ENCODE data around the gene OGFOD3.
A peak's percentile ranks its signal among the peaks of the same experiment; 100 is the strongest.
"Not testable (repeated sequence)": the region's sequence is repeated elsewhere in the genome, so short reads cannot be mapped to it uniquely, and the experiment has no call there.

OGFOD3 gene

DNA sequence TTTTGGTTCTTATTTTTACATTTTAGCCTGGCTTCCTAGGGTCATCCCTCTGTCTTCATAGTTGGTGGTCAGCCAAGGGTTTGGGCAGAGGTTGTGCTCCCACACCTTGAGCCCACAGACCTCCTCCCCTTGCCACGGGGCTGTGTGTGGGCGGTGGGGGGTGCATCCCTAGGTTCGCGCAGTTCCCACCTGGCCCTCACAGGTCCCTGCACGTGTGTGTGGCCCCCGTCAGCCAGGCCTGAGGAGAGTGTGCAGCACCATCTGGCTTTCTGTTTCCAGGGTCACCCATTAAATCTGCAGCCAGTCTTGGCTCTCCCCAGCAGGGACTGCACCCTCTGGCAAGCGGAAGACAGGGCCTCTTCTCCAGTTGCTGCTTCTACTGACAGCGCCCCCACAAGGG lies 13.6 kb upstream of the OGFOD3 start:
- no peak for DNase-seq

DNA sequence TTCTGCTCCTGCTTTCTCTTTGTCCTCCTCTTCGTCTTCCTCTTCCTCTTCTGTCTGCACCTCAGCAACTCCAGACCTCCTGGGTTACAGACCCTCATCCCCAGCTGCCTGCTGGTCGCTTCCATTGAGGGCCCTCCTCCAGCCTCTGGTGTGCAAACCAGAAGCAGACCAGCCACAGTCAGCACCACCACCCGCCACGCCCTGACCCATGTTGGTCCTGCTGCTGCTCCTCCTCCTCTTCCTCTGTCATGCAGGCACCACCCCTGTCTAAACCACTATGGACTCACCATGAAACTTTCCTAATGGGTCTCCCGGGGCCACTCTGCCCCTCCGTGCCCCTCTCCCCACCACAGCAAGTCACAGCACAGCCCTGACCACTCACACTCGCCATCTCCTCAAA lies 11.4 kb upstream of the OGFOD3 start:
- DNase-seq, result no peak

DNA sequence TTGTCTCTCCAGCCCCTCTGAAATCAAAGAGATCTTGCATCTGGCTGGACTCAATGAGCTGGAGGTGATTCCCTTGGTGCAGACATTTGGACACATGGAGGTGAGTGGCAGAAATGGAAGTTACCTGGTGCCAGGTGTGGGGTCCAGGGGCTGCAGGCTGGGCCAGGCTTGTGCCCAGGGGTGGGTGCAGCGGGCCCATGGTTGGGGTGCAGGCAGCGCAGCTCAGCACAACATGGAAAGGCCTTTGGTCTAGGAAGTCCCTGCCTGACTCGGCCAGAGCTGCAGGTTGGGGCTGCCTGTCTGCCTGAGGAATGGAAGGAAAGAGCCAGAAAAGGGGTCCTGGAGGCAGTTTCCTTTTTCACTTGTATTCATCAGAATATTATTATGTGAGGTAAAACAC lies 10.2 kb upstream of the OGFOD3 start:
- DNase-seq, result no peak

DNA sequence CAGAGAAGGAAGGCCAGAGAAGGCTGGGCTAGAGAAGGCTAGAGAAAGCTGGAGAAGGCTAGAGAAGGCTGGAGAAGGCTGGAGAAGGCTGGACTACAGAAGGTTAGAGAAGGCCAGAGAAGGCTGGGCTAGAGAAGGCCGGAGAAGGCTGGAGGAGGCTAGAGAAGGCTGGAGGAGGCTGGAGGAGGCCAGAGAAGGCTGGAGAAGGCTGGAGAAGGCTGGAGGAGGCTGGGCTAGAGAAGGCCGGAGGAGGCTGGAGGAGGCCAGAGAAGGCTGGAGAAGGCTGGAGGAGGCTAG lies 6.4 kb upstream of the OGFOD3 start:
- DNase-seq, result no peak

DNA sequence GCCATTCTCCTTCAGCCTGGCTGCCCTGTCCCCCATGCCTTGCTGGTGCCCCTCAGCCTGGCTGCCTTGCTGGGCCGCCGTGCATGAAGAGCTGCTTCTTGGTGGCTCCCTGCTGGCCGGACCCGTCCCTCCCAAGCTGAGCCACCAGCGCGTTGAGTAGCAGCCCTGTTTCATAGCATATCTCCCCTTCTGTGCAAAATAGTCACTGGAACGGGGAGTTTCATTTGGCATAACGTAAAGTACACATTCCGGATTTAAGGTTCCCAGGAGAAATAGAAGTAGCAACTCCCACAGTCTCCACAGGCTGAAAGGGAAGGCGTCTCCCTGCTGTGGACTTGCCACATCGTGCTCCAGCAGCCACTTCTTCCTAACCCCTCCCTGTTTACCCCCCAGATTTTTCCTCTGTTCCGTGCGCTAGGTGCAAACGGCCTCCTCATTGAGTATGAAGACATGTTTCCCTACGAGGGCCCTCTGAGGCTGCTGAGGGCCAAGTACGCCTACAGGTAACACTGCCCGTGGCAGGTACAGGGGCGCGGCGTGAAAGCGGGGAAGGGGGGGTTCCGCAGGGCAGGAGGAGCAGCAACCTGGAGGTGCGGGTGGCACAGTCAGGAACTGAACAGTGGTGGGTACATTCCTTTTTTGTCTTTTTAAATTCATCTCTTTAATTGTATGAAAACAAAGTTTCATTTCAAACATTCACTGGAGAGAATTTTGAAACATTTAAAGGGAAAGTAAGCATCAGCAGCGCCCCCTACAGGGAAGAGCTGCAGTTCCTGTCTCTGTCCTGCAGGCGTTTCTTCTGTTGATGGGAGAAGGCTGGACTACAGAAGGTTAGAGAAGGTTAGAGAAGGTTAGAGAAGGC lies 5.8 kb upstream of the OGFOD3 start:
- DNase-seq, result peak; percentile 64

DNA sequence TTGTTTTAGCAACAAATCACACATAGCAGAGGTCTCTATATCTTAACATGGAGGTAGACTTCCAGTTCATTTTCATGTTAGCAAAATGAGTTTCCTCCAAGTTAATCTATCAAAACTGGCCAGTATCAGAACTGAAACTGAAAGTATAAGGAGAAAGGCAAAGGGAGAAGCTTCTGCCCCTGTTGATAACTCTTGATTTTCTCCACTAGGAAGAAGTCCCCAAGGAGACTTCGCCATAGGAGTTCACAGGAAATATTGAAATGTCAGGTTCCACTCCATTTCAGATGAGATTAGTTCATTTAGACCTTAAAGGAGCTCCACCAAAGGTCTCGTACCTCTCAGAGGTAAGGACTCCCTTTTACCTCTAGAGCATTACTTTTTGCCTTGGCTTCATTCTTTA lies 1.2 kb upstream of the OGFOD3 start:
- DNase-seq, result peak; percentile 37

DNA sequence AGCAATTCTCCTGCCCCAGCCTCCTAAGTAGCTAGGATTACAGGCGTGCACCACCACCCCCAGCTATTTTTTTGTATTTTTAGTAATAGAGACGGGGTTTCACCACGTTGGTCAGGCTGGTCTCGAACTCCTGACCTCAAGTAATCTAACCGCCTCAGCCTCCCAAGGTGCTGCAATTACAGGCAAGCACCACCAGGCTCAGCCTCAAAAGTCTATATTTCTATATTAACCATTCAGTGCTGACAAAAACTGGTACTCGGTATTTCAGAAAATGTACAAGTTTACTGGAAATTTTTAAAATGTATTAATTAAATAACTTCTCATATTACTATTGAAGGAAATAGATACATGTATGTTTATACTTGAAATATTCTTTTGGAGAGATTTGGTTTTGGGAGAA lies 1.6 kb downstream of the OGFOD3 start:
- DNase-seq, result peak; percentile 18

DNA sequence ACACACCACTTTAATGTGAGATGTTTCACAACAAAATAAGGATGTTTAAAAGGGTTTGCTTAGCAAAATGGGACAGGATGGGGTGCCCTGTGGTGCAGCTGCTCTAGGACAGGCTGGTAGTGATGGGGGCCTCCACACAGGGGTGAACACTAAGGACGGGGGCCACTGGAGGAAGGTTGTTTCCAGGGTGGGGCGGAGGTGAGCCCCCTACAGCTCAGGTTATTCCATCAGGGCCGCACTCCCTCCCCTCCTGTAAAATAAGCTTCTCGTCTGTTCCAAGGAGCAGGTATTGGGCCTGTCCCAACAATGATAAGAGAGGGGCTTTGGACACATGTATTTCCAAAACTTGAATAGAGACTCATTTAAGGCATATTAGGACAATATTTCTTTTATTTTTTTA lies 2.1 kb downstream of the OGFOD3 start:
- no peak for DNase-seq

DNA sequence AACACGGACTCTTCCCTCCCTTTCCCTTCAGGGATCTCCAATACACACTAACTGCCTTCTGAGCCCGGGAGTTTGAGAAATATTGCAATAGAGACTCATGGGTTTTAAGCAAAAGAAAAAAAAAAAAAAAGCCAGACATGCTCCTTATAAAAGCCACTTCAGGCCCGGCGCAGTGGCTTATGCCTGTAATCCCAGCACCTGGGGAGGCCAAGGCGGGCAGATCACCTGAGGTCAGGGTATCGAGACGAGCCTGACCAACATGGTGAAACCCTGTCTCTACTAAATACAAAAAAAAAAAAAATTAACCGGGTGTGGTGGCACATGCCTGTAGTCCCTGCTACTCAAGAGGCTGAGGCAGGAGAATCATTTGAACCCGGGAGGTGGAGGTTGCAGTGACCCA lies 2.6 kb downstream of the OGFOD3 start:
- no peak for DNase-seq

DNA sequence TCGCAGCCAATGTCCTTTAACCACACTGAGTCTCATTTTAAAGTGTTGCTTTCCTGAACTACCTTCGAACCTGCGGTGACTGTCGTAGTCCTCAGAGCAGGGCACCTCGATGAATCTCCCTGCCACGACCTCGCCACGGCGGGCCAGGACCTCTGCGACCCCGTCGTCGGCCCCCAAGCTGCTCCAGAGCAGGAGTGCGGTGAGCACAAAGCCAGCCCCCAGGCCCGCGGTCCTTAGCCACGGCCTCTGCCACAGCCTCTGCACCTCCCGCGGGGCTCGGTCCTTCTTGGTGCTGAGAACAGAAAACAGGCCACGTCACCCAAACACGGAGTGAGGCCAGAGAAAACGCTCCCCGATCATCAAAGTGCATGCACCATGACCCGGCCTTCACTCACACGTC lies 3.0 kb downstream of the OGFOD3 start:
- DNase-seq, result no peak

DNA sequence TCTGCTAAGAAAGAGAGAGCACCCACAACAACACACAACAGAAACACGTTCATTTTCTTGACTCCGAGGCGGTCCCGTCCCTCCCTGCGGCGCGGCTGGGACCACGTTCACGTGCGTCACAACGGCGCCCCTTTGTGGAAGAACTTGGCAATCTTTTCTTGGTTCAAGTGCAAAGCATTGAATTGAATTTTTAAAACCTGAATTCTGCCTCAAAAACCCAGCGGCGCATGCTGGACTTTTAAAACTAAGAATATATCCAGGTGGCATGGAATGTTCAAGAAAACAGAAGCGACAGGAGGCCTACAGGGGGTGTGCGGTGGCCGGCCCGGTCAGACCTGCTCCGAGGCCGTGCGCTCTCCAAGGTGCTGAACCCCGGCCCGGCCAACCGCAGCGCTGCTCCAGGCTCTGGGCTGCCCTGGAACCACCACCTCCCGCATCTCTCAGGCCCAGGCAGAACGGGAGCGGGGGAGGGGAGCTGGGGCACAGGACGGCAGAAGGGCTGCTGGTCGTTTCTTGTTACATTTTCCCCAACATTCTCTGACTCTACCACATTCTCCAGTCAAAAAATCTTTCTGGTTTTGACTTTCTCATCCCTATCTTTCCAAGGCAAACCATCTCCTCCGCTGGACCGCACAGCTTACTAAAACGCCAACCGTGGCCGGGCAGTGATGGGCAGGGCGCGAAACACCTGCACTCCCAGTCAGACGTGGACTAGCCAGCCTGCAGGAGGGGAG lies 3.7 kb downstream of the OGFOD3 start:
- DNase-seq, result peak; percentile 78

DNA sequence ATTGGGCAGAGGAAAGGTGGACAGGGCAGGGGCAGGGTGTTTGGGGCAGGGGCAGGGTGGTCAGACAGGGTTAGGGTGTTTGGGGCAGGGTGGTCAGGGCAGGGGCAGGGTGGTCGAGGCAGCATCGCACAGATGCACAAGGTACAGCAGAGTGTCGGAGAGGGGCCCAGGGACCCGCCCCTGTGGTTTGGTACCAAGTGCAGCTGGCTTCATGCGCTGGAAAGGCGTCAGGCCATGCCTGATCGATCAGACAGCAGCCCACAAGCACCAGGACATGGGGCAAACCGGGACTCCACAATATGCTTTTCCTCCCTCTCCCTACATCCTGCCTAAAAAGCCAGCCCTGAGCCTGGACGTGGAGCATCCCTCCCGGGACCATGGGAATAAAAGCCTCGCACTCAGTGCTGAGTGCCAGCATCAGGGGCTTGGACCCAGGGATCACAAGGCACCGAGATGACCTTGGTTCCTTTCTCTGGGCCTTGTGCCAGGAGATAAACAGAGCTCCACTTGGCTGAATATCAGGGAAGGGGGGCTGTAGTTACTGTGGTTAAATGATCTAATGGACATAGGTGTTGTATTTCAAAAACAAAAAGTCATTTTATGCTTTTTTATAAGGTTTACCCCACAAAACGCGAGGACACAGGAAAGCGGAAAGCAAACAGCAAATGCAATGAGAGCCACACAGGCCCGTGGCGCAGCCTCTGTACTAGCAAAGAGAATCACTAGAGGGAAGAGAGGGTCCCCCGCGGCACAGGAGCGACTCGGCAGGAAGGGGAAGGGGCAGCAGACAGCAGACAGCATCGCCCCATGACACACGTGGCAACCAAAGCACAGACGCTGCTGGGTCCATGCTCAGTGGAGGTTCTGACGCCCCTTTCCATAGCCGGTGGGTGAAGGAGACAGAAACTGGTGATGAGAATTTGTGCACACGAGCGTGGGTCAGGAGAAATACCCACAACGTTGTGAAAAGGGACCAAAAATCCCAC lies 5.6 kb downstream of the OGFOD3 start:
- DNase-seq, result no peak

DNA sequence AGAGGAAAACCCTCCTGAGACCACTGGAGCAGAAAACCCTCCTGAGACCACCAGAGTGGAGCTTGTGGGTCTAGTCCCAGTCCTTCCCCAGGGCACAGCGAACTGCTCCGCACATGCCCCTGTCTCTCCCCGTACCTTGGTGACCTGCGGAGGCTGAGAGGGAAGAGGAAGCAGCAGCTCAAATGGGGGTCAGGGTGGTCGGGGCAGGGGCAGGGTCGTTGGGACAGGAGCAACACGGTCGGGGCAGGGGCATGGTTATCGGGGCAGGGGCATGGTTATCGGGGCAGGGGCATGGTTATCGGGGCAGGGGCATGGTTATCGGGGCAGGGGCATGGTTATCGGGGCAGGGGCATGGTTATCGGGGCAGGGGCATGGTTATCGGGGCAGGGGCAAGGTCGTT lies 6.3 kb downstream of the OGFOD3 start:
- DNase-seq, result not testable (repeated sequence)

DNA sequence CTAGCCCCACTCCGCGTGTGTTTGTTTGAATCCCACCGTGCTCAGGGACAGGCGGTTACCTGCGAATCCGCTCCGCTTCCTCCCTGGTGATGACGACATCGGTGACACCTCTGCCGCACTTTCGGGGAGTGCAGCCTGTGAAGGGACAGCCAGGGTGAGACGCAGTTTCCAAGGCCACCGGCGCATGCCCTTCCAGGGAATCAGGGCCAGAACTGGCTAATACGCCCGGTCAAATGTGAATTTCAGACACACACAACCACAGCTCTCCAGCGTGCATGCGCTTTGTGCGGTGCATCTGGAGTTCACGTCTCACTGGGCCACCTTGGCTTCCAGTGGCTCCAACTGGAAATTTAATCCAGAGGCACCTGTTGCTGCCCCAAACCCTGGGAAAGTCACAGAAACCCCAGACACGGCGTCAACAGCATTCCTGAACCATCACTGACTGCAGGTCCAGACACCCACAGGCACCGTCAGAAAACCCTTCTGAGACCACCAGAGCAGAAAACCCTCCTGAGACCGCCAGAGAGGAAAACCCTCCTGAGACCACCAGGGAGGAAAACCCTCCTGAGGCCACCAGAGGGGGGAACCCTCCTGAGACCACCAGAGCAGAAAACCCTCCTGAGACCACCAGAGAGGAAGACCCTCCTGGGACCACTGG lies 6.9 kb downstream of the OGFOD3 start:
- DNase-seq, result no peak

DNA sequence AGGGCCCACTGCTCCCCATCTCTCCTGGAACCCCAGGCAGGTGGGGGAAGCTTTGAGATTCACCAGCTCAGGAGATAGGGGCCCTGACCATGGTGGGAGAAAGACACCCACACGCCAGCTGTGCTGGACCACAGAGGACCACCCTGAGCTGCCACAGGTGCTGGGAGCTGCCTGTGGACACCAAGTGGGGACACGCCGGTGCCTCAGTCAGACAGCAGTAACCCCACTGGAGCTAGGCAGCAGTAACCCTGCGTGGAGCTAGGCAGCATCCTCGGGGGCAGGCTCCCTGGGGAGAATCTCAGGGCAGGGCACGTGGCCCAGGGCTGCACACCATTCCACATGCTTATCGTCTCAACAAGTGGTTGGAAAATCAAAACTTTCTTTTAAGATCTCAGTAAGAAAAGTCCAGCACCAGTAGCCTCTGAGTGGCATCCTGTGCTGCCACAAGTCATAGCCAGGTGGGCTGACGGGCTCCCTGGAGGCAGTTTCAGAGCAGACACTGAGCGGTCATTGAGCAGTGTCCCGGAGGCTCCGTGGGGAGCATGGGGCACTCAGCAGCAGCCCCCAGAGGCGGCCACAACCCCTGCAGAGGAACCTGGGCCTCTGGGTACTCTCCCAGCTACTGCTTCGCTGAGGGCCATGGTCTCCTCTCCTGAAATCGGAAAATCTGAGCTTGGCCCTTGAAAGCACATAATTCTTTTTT lies 8.2 kb downstream of the OGFOD3 start:
- DNase-seq, result no peak

DNA sequence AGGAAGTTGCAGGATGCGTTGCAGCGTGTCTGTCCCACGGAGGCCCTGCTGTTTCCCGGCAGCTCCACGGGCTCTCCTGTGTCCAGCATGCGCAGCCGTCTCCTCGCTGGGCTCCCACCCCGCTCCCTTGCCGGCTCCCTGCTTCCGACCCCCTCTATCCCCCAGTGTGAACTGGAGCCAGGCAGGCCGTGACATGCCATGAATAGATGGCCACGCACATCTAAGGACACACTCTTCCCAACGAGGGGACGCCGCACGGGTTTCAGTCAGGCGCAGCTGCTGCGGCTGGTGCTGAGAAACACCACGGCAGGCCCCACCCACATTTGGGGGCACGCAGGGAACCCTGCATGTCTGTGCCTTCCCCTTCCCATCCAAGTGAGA lies 9.5 kb downstream of the OGFOD3 start:
- no peak for DNase-seq

DNA sequence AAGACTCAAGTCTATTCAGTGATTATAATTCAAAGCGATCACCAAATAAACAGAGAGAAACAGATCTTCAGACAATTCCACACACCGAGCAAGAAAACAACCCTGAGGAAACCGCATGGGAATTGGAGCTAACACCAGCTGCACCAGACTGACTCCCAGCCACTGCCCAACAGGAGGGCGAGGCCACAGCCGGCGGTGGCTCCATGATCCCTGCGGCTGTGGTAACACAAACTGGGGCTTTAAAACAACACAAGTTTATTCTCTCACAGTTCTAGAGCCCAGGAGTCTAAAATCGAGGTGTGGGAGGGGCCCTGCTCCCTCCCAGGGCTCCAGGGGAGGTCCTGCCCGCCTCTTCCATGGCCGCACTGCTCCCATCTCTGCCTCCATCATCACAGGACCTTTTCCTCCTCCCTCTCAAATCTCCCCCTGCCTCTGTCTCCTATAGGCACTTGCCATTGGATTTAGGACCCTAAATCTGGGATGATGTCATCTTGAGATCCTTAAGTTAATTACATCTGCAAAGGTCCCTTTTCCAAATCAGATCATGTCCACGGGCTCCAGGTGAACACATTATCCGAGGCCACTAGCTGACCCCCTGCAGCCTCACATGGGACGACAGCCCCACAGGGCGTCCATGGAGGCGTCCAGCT lies 10.0 kb downstream of the OGFOD3 start:
- DNase-seq, result no peak

DNA sequence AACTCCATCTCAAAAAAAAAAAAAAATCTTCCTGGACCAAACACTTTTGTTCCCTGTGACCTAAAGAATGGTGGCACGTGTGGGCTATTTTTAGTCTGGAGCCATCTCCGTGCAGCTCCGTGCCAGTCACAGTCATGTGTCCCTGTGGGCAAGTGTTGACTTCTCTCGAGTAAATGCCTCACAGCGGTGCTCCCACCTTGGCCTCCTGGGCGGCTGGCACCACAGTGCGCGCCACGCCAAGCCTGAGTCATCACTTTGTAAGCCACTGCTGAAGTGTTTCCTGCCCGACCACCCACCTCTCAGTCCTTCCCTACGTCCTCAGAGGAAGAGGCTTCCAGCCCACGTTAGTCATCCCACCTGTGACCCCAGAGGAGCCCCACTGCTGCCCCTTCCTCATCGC lies 11.1 kb downstream of the OGFOD3 start:
- no peak for DNase-seq

DNA sequence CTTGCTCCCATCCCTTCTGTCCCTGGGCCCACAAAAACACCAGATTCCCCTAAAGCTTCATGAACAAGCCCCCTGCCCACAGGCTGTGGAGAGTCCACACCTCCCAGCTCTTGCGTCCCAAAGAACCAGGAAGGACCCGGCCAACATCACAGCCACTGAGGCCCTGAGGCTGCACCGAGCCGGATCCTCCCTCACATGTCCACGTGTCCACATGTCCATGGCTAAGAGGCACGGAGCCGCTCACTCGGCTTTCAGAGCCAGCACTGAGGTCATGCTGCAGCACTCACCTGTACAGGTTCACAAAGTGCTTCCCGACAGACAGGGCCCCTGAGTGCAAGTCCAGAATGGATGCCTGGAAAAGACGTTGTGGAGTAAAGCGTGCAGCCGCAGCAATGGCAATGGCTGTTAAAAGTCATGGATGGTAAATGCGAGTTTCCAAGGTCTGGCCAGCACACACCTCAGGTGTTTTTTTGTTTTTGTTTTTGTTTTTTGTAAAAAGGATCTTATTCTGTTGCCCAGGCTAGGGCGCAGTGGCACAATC lies 12.2 kb downstream of the OGFOD3 start:
- DNase-seq, result no peak

DNA sequence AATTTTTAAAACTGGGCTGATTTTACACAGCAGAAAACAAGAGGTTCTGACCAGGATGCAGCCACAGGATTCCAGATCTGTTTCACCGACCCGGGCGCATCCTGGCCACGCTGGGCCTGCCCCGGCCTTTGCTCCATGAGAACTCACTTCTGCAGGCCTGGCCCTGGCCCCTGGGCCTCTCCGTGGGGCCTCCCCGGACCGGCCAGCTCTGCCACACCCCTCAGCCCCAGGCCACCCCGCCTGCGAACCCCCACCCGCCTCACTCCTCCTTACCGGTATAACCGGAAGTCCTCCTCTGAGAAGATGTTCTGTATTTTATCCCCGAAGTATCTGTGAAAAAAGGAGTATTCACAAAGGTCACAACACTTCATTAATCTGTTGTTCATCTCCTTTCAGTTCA lies 13.3 kb downstream of the OGFOD3 start:
- DNase-seq, result no peak
